ENCODE data around the gene GNAL. TPM values are rescaled to one million over a fixed set of nuclear protein-coding genes. Genes with fewer than 3 reads are reported as not detected.

Gene GNAL
- total and polyA plus RNA-seq, 10 donors: 0.74 to 5.7 (median 3.0) TPM

GRCh38 chr18:11653521-11653920 is 35.5 kb upstream of the GNAL start:
- Histone ChIP-seq H3K4me1 (peaks cover 0 to 8% (median 5%) of the 10 kb centered on the region in 6 donors), H3K27ac (no peak overlapping the region), H3K4me3 (no peak overlapping the region), H3K27me3 (replicated peaks in 1 of 7) (peaks cover 0 to 67% (median 8%) of the 10 kb centered on the region in 7 donors), H3K36me3 (no peaks in the 10 kb centered on the region), H3K9me3 (peaks cover 0 to 14% (median 4%) of the 10 kb centered on the region in 8 donors)
- intact Hi-C loops (cut with DNase I; ENCODE audit: low total_unique reads): no loop called here
- no peak for DNase-seq
- WGBS, 5 donors: 81 to 97% (median 87%) methylated on average over 10 of the region's 10 CpGs
- TF ChIP-seq POLR2A (IDR thresholded peaks at IDR 0.05): no peak
- TF ChIP-seq, protein P1, sequence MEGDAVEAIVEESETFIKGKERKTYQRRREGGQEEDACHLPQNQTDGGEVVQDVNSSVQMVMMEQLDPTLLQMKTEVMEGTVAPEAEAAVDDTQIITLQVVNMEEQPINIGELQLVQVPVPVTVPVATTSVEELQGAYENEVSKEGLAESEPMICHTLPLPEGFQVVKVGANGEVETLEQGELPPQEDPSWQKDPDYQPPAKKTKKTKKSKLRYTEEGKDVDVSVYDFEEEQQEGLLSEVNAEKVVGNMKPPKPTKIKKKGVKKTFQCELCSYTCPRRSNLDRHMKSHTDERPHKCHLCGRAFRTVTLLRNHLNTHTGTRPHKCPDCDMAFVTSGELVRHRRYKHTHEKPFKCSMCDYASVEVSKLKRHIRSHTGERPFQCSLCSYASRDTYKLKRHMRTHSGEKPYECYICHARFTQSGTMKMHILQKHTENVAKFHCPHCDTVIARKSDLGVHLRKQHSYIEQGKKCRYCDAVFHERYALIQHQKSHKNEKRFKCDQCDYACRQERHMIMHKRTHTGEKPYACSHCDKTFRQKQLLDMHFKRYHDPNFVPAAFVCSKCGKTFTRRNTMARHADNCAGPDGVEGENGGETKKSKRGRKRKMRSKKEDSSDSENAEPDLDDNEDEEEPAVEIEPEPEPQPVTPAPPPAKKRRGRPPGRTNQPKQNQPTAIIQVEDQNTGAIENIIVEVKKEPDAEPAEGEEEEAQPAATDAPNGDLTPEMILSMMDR (IDR thresholded peaks at IDR 0.05 in 8 of 11, conservative IDR thresholded peaks at IDR 0.05 in 3 of 11): no peak
- TF ChIP-seq POLR2AphosphoS5 (IDR thresholded peaks at IDR 0.05): no peak

DNA sequence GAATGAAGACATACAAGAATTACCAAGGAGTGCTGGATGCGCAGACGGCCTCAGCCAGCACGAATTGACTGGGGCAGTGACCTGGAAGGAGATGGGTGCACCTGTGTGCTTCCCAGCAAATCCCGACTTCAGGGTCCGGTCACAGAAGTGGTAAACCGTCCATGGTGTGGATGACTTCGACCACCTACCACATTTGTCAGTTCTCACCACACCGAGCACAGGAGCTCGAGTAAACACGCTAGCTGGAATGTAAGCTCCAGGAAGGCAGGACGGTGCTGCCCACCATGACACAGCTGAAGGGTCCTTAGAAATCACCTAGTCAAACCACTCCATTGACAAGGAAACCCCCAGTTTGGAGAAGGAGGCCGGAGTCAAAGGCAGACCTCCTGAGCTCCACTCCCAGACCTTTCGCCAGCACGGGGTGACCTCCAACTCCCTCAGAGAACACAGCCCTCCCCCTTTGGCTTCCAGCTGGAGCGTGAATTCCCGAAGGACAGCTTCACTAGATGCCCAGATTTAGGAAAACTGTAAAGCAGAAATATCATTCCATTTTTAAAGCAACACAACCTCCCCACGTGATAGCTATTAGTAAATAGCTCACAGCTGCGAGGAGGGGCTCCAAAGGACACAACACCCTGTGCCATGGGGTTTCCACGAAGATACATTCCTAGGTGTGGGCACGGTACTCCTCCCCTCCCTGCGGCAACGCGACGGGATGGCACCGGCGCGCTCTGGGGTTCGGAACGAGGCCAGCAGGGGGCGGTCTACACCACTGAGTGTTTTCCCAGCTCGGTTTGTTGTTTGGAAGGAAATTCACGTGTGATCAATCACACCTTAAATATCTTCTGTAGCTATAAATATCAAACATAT is 34.1 kb upstream of the GNAL start:
- TF ChIP-seq POLR2A (IDR thresholded peaks at IDR 0.05): no peak
- TF ChIP-seq, protein P1 (IDR thresholded peaks at IDR 0.05 in 8 of 11, conservative IDR thresholded peaks at IDR 0.05 in 3 of 11): peak in 10 of 11 experiments; percentile 32 to 79 (median 66)
- intact Hi-C loops (cut with DNase I; ENCODE audit: low total_unique reads): no loop called here

GRCh38 chr18:11655606-11655932 is 33.5 kb upstream of the GNAL start:
- H3K36me3 ChIP-seq: no peaks in the 10 kb centered on the region
- peaks cover 0 to 8% (median 5%) of the 10 kb centered on the region in 6 donors for H3K4me1 ChIP-seq
- no peaks in the 10 kb centered on the region for H3K9me3 ChIP-seq
- TF ChIP-seq, protein P1 (IDR thresholded peaks at IDR 0.05 in 8 of 11, conservative IDR thresholded peaks at IDR 0.05 in 3 of 11): peak in 1 of 11 experiments; percentile 25
- TF ChIP-seq POLR2AphosphoS5 (IDR thresholded peaks at IDR 0.05): no peak
- TF ChIP-seq POLR2A (IDR thresholded peaks at IDR 0.05): no peak
- peak overlapping the region in 1 of 8 donors; percentile 28 for H3K4me3 ChIP-seq
- WGBS, 5 donors: 8 to 23% (median 11%) methylated on average over 5 of the region's 5 CpGs
- intact Hi-C loops (cut with DNase I; ENCODE audit: low total_unique reads): no loop called here
- H3K27me3 ChIP-seq (replicated peaks in 1 of 7): peaks cover 0 to 69% (median 8%) of the 10 kb centered on the region in 7 donors
- DNase-seq: no peak
- H3K27ac ChIP-seq: no peak overlapping the region

More for the DNA sequence above, 34.1 kb upstream of the GNAL start:
- no peak for DNase-seq
- H3K27ac ChIP-seq: no peak overlapping the region
- WGBS, 5 donors: 36 to 62% (median 39%) methylated on average over 21 to 32 of the region's 32 CpGs
- H3K36me3 ChIP-seq: no peaks in the 10 kb centered on the region
- H3K9me3 ChIP-seq: peaks cover 0 to 3% (median under 1%) of the 10 kb centered on the region in 8 donors
- H3K4me1 ChIP-seq: peaks cover 0 to 8% (median 5%) of the 10 kb centered on the region in 6 donors
- H3K27me3 ChIP-seq (replicated peaks in 1 of 7): peaks cover 0 to 67% (median 8%) of the 10 kb centered on the region in 7 donors
- peak overlapping the region in 1 of 8 donors; percentile 28 for H3K4me3 ChIP-seq

GRCh38 chr18:11657152-11657551 is 31.9 kb upstream of the GNAL start:
- intact Hi-C loops (cut with DNase I; ENCODE audit: low total_unique reads): no loop called here
- Histone ChIP-seq H3K27ac (no peak overlapping the region), H3K27me3 (replicated peaks in 1 of 7) (peaks cover 0 to 58% (median 8%) of the 10 kb centered on the region in 7 donors), H3K36me3 (no peaks in the 10 kb centered on the region), H3K4me1 (peaks cover 0 to 8% (median 5%) of the 10 kb centered on the region in 6 donors), H3K4me3 (no peak overlapping the region), H3K9me3 (no peaks in the 10 kb centered on the region)
- WGBS, 5 donors: 84 to 87% (median 85%) methylated on average over 9 of the region's 9 CpGs
- DNase-seq: no peak
- TF ChIP-seq POLR2AphosphoS5 (IDR thresholded peaks at IDR 0.05) (no peak), POLR2A (IDR thresholded peaks at IDR 0.05) (no peak)
- TF ChIP-seq, protein P1 (IDR thresholded peaks at IDR 0.05 in 8 of 11, conservative IDR thresholded peaks at IDR 0.05 in 3 of 11): no peak

Measured in spleen (tissue), 11 donors.